ENCODE measurements around the gene B4GALT4.

The B4GALT4 gene

GRCh38 chr3:119221779-119222320 lies 18.8 kb downstream of the B4GALT4 start:
- H3K36me3 ChIP-seq (ENCODE audit: control insufficient read depth in 1 of 2, insufficient read depth in 2 of 2, low read length in 2 of 2), result peaks cover 57 to 68% of the 10 kb centered on the region in 2 donors
- no peak overlapping the region for H3K4me3 ChIP-seq (ENCODE audit: low read depth in 1 of 2, low read length in 2 of 2)
- no peaks in the 10 kb centered on the region for H3K9me3 ChIP-seq (ENCODE audit: control insufficient read depth in 1 of 2, low read length in 2 of 2)
- no peak overlapping the region for H3K27ac ChIP-seq (ENCODE audit: low read length)
- H3K4me1 ChIP-seq (ENCODE audit: control insufficient read depth in 1 of 2, insufficient read depth in 2 of 2, low read length in 2 of 2), result no peaks in the 10 kb centered on the region
- H3K27me3 ChIP-seq (ENCODE audit: low read depth, low read length), result no peaks in the 10 kb centered on the region

- Histone ChIP-seq H3K27ac (ENCODE audit: low read length) (no peak overlapping the region), H3K9me3 (ENCODE audit: control insufficient read depth in 1 of 2, low read length in 2 of 2) (no peaks in the 10 kb centered on the region), H3K4me1 (ENCODE audit: control insufficient read depth in 1 of 2, insufficient read depth in 2 of 2, low read length in 2 of 2) (no peaks in the 10 kb centered on the region), H3K27me3 (ENCODE audit: low read depth, low read length) (no peaks in the 10 kb centered on the region), H3K36me3 (ENCODE audit: control insufficient read depth in 1 of 2, insufficient read depth in 2 of 2, low read length in 2 of 2) (peaks cover 52 to 64% of the 10 kb centered on the region in 2 donors), H3K4me3 (ENCODE audit: low read depth in 1 of 2, low read length in 2 of 2) (no peak overlapping the region)
Observed at GRCh38 chr3:119220970-119221667, 19.6 kb downstream of the B4GALT4 start.

- no peak overlapping the region for H3K4me3 ChIP-seq (ENCODE audit: low read depth in 1 of 2, low read length in 2 of 2)
- no peaks in the 10 kb centered on the region for H3K27me3 ChIP-seq (ENCODE audit: low read depth, low read length)
- peaks cover 58 to 73% of the 10 kb centered on the region in 2 donors for H3K36me3 ChIP-seq (ENCODE audit: control insufficient read depth in 1 of 2, insufficient read depth in 2 of 2, low read length in 2 of 2)
- H3K27ac ChIP-seq (ENCODE audit: low read length), result no peak overlapping the region
- no peaks in the 10 kb centered on the region for H3K9me3 ChIP-seq (ENCODE audit: control insufficient read depth in 1 of 2, low read length in 2 of 2)
- H3K4me1 ChIP-seq (ENCODE audit: control insufficient read depth in 1 of 2, insufficient read depth in 2 of 2, low read length in 2 of 2), result no peaks in the 10 kb centered on the region
Observed at GRCh38 chr3:119220198-119220597, 20.5 kb downstream of the B4GALT4 start.

GRCh38 chr3:119219069-119219468 lies 21.6 kb downstream of the B4GALT4 start:
- H3K9me3 ChIP-seq (ENCODE audit: control insufficient read depth in 1 of 2, low read length in 2 of 2), result no peaks in the 10 kb centered on the region
- H3K36me3 ChIP-seq (ENCODE audit: control insufficient read depth in 1 of 2, insufficient read depth in 2 of 2, low read length in 2 of 2), result peaks cover 56 to 81% of the 10 kb centered on the region in 2 donors
- no peak overlapping the region for H3K27ac ChIP-seq (ENCODE audit: low read length)
- H3K4me3 ChIP-seq (ENCODE audit: low read depth in 1 of 2, low read length in 2 of 2), result no peak overlapping the region
- H3K4me1 ChIP-seq (ENCODE audit: control insufficient read depth in 1 of 2, insufficient read depth in 2 of 2, low read length in 2 of 2), result no peaks in the 10 kb centered on the region
- no peaks in the 10 kb centered on the region for H3K27me3 ChIP-seq (ENCODE audit: low read depth, low read length)

GRCh38 chr3:119211803-119212202 lies 28.9 kb downstream of the B4GALT4 start:
- Histone ChIP-seq H3K36me3 (ENCODE audit: control insufficient read depth in 1 of 2, insufficient read depth in 2 of 2, low read length in 2 of 2) (peaks cover 26 to 59% of the 10 kb centered on the region in 2 donors), H3K4me3 (ENCODE audit: low read depth in 1 of 2, low read length in 2 of 2) (no peak overlapping the region), H3K9me3 (ENCODE audit: control insufficient read depth in 1 of 2, low read length in 2 of 2) (no peaks in the 10 kb centered on the region), H3K27me3 (ENCODE audit: low read depth, low read length) (no peaks in the 10 kb centered on the region), H3K4me1 (ENCODE audit: control insufficient read depth in 1 of 2, insufficient read depth in 2 of 2, low read length in 2 of 2) (no peaks in the 10 kb centered on the region), H3K27ac (ENCODE audit: low read length) (no peak overlapping the region)

GRCh38 chr3:119211193-119211592 lies 29.5 kb downstream of the B4GALT4 start:
- H3K36me3 ChIP-seq (ENCODE audit: control insufficient read depth in 1 of 2, insufficient read depth in 2 of 2, low read length in 2 of 2), result peaks cover 24 to 56% of the 10 kb centered on the region in 2 donors
- H3K4me3 ChIP-seq (ENCODE audit: low read depth in 1 of 2, low read length in 2 of 2), result no peak overlapping the region
- no peak overlapping the region for H3K27ac ChIP-seq (ENCODE audit: low read length)
- H3K9me3 ChIP-seq (ENCODE audit: control insufficient read depth in 1 of 2, low read length in 2 of 2), result no peaks in the 10 kb centered on the region
- H3K27me3 ChIP-seq (ENCODE audit: low read depth, low read length), result no peaks in the 10 kb centered on the region
- no peaks in the 10 kb centered on the region for H3K4me1 ChIP-seq (ENCODE audit: control insufficient read depth in 1 of 2, insufficient read depth in 2 of 2, low read length in 2 of 2)

- no peak overlapping the region for H3K27ac ChIP-seq (ENCODE audit: low read length)
Observed at GRCh38 chr3:119207512-119207875, 33.2 kb downstream of the B4GALT4 start.

GRCh38 chr3:119206611-119207511 lies 33.8 kb downstream of the B4GALT4 start:
- Histone ChIP-seq H3K4me3 (ENCODE audit: low read depth in 1 of 2, low read length in 2 of 2) (no peak overlapping the region), H3K9me3 (ENCODE audit: control insufficient read depth in 1 of 2, low read length in 2 of 2) (no peaks in the 10 kb centered on the region), H3K4me1 (ENCODE audit: control insufficient read depth in 1 of 2, insufficient read depth in 2 of 2, low read length in 2 of 2) (no peaks in the 10 kb centered on the region), H3K36me3 (ENCODE audit: control insufficient read depth in 1 of 2, insufficient read depth in 2 of 2, low read length in 2 of 2) (peaks cover 2 to 24% of the 10 kb centered on the region in 2 donors), H3K27me3 (ENCODE audit: low read depth, low read length) (no peaks in the 10 kb centered on the region), H3K27ac (ENCODE audit: low read length) (no peak overlapping the region)

More at GRCh38 chr3:119207512-119207875, 33.2 kb downstream of the B4GALT4 start:
- Histone ChIP-seq H3K4me3 (ENCODE audit: low read depth in 1 of 2, low read length in 2 of 2) (no peak overlapping the region), H3K27me3 (ENCODE audit: low read depth, low read length) (no peaks in the 10 kb centered on the region), H3K4me1 (ENCODE audit: control insufficient read depth in 1 of 2, insufficient read depth in 2 of 2, low read length in 2 of 2) (no peaks in the 10 kb centered on the region), H3K9me3 (ENCODE audit: control insufficient read depth in 1 of 2, low read length in 2 of 2) (no peaks in the 10 kb centered on the region), H3K36me3 (ENCODE audit: control insufficient read depth in 1 of 2, insufficient read depth in 2 of 2, low read length in 2 of 2) (peaks cover 8 to 30% of the 10 kb centered on the region in 2 donors)

- H3K36me3 ChIP-seq (ENCODE audit: control insufficient read depth in 1 of 2, insufficient read depth in 2 of 2, low read length in 2 of 2), result peaks cover 0 to 15% of the 10 kb centered on the region in 2 donors
- no peak overlapping the region for H3K27ac ChIP-seq (ENCODE audit: low read length)
- no peaks in the 10 kb centered on the region for H3K4me1 ChIP-seq (ENCODE audit: control insufficient read depth in 1 of 2, insufficient read depth in 2 of 2, low read length in 2 of 2)
- no peaks in the 10 kb centered on the region for H3K9me3 ChIP-seq (ENCODE audit: control insufficient read depth in 1 of 2, low read length in 2 of 2)
- H3K4me3 ChIP-seq (ENCODE audit: low read depth in 1 of 2, low read length in 2 of 2), result no peak overlapping the region
- no peaks in the 10 kb centered on the region for H3K27me3 ChIP-seq (ENCODE audit: low read depth, low read length)
Observed at GRCh38 chr3:119205685-119206084, 35.0 kb downstream of the B4GALT4 start.

- no peaks in the 10 kb centered on the region for H3K27me3 ChIP-seq (ENCODE audit: low read depth, low read length)
- no peak overlapping the region for H3K4me3 ChIP-seq (ENCODE audit: low read depth in 1 of 2, low read length in 2 of 2)
- H3K4me1 ChIP-seq (ENCODE audit: control insufficient read depth in 1 of 2, insufficient read depth in 2 of 2, low read length in 2 of 2), result no peaks in the 10 kb centered on the region
- H3K27ac ChIP-seq (ENCODE audit: low read length), result no peak overlapping the region
- no peaks in the 10 kb centered on the region for H3K9me3 ChIP-seq (ENCODE audit: control insufficient read depth in 1 of 2, low read length in 2 of 2)
- peaks cover 0 to 11% of the 10 kb centered on the region in 2 donors for H3K36me3 ChIP-seq (ENCODE audit: control insufficient read depth in 1 of 2, insufficient read depth in 2 of 2, low read length in 2 of 2)
Observed at GRCh38 chr3:119205209-119205608, 35.5 kb downstream of the B4GALT4 start.

GRCh38 chr3:119195911-119196310 lies 44.8 kb downstream of the B4GALT4 start:
- Histone ChIP-seq H3K27ac (ENCODE audit: low read length) (no peak overlapping the region), H3K36me3 (ENCODE audit: control insufficient read depth in 1 of 2, insufficient read depth in 2 of 2, low read length in 2 of 2) (no peaks in the 10 kb centered on the region), H3K4me1 (ENCODE audit: control insufficient read depth in 1 of 2, insufficient read depth in 2 of 2, low read length in 2 of 2) (no peaks in the 10 kb centered on the region), H3K27me3 (ENCODE audit: low read depth, low read length) (no peaks in the 10 kb centered on the region), H3K4me3 (ENCODE audit: low read depth in 1 of 2, low read length in 2 of 2) (no peak overlapping the region), H3K9me3 (ENCODE audit: control insufficient read depth in 1 of 2, low read length in 2 of 2) (no peaks in the 10 kb centered on the region)

Data from muscle layer of duodenum (tissue), 2 donors.